NCI-H2107 treated with DMSO at 0.1 percent for 48 hours (cell line): ENCODE data around the gene FNTB.
"Not testable (repeated sequence)": the region's sequence is repeated elsewhere in the genome, so short reads cannot be mapped to it uniquely, and the experiment has no call there.

Experiments
- DNase-seq: peaks from one replicate; lab custom pipeline; 2025; ENCODE audit not compliant: unreplicated experiment; lab: John Stamatoyannopoulos, UW

Gene FNTB

DNA sequence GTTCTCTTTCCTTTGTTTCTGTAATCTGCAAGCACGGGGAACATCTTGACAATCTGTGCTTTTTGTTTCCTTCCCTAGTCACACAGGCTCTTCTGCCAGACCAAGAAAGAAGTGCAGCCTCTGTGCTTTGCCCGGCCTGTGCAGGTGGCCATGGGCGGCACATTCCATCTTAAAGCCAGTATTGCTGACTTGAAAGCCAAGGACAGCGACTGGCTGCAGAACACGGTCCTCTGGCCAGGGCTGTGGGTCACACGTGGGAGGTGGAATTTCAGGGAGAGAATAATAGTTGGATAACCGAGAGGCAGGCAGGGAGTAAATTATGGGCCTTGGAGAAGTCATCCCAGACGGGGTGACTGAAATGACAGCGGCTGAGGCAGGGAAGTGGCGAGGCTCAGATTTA, 24.8 kb downstream of the FNTB start:
- DNase-seq, result no peak

DNA sequence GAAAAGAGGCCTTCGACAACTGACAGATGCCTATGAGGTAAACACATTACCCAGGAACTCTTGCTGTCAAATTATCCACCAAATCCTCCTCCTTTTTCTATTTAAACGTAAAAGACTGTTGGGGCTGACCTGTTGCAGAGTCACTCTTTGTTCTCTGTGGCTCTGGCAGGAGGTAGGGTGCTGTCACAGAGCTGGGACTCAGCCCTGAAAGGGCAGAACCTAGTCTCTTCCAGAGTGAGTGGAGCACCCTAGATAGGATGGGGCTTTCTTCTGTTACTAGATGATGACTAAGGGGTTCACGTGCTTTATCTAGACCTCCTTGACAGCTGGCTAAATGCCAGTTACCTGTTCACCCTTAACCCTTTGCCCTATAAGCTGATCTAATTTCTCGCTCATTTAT, 25.7 kb downstream of the FNTB start:
- DNase-seq, result no peak

DNA sequence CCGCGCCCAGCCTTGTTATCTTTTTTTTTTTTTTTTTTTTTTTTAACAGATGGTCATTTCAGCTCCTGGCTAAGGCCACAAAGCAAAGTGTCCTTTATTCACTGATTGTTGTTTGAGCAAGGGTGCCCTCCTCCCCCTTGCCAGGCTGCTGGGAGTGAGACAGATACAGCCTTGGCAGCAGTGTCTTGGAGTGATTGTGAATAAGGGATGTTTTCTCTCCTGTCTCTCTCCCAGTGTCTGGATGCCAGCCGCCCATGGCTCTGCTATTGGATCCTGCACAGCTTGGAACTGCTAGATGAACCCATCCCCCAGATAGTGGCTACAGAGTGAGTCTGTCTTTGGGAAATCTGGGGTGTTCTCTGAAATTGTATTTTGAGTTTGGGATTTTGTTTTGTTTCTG, 28.7 kb downstream of the FNTB start:
- no peak for DNase-seq

DNA sequence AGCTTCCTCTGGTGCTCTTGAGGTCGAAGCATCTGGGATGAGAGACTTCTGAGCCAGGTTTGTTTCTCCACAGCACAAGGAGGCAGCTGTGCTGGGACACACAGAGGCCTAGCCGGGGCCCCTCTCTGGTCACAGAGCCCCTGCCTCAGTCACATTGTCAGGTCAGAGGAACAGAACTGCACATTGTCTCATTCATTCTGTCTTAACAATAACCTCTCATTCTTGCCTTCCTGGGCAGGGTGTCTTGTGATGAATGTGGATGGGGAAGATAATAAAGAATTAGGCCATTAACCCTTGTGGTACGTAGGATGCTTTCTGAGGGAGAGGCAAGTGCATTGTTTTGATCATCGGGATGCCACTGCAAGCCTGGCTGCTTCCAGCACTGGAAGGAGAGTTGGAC, 29.8 kb downstream of the FNTB start:
- DNase-seq, result no peak

DNA sequence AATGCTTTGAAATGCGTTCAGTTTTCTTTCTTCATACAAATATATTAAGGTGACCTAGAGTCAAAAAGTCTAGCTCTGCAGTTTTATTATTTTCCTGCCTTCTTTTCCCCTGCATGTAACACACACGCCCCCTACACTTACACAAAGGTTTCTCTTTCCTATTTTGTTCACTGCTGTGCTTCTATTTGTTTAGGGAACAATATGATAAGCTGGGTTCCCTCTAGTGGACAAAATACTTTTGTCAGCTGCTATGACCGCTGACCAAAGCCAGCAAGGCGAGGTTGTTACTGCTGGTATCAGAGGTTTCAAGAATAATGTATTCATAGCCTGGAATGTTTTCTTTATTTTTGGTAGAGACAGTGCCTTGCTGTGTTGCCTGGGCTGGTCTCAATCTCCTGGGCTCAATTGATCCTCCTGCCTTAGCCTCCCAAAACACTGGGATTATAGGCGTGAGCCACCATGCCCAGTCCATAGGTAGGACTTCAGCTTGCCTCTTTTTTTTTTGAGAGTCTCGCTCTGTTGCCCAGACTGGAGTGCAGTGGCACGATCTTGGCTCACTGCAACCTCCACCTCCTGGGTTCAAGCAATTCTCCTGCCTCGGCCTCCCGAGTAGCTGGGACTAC, 33.4 kb downstream of the FNTB start:
- peak; percentile 81 for DNase-seq

DNA sequence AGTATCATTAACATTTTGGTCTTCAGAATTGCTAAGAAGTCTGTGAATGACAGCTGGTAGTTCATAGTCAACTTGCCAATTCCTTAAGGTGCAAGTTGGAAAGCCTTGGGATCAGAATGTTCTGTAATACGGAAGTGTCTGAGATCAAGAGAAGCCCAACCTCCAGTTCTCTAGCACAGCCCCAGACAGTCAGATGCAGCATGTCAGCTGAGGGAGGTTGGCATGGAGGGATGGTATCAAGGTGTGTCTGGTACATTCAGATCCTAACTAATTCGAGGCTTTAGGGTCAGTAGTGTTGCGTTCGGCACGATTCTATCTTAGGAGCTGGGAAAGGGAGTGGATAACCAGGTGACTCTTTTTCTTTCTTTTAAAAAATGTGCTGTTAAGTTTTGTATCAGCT, 38.3 kb downstream of the FNTB start:
- DNase-seq, result no peak

DNA sequence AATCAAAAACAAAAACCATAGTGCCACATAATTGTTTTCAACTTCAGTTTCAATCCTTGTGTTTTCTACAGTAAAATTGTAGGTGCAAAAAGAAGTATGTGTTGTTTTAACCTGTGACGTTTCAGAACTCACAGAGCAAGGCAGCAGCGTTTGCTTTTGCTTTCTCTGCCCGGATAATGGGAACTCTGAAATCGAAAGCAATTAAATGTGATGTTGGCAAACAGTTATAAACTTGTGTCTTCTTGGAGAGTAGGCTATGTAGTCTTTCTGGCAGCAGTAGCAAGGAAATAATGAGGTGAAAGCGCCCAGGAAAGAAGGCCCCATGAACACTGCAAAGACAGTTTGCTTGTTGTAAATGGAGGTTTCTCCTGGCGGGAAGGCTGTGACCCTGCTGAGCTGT, 39.1 kb downstream of the FNTB start:
- no peak for DNase-seq

DNA sequence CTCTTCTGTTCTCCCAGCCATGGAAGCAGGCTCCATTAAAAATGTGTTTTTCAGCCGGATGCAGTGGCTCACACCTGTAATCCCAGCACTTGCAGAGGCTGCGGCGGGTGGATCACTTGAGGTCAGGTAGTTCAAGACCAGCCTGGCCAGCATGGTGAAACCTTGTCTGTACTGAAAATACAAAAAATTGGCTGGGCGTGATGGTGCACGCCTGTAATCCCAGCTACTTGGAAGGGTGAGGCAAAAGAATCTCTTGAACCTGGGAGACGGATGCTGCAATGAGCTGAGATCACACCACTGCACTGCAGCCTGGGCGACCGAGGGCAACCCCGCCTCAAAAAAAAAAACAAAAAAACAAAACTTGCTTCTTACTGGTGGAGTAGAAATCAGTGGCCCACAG, 39.8 kb downstream of the FNTB start:
- DNase-seq, result no peak

DNA sequence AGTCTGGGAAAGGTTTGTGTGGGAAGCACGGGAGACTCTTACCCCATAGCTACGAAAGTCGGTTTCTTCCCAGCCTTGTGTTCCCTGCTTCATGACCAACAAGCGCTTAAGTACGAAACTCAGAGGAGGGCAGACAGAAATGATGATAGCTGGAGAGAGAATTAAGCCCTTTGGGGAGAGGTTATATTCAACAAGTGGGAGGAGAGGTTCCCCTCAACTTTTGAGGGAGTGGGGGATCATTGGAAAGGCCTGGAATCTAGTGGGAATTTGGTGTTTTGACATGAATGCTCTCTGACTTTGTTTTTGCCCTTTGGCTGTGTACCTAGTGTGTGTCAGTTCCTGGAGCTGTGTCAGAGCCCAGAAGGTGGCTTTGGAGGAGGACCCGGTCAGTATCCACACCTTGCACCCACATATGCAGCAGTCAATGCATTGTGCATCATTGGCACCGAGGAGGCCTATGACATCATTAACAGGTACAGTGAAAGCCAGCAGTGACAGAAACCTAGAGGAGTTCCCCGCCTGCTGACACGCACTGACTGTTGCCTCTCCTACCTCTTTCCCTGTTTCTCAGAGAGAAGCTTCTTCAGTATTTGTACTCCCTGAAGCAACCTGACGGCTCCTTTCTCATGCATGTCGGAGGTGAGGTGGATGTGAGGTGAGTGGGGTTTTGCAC, 40.6 kb downstream of the FNTB start:
- DNase-seq, result no peak

DNA sequence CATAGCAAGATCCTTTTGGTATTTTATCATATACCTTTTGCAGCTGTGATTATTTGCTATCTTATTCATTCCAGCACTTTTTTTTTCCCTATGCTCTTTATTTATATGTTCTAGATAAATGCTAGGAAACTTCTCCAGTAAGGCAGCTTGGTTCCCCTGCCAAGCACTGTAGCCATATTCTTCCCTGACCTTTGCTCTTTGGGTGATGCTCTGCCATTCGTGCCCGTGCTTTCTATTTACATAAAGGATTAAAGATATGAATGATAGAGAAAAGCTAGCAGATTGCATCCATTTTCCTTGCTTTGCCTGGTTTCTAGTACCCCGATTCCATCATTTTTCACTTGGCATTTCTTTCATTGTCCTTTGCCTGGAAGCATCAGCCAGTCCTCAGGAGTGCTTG, 42.2 kb downstream of the FNTB start:
- no peak for DNase-seq

DNA sequence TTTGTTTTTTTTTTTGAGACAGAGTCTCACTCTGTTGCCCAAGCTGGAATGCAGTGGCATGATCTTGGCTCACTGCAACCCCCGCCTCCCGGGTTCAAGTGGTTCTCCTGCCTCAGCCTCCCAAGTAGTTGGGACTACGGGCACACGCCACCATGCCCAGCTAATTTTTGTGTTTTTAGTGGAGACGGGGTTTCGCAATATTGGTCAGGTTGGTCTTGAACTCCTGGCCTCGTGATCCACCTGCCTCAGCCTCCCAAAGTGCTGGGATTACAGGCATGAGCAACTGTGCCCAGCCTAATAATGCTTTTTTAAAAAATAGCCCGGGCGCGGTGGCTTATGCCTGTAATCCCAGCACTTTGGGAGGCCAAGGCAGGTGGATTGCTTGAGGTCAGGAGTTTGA, 44.6 kb downstream of the FNTB start:
- DNase-seq, result not testable (repeated sequence)

DNA sequence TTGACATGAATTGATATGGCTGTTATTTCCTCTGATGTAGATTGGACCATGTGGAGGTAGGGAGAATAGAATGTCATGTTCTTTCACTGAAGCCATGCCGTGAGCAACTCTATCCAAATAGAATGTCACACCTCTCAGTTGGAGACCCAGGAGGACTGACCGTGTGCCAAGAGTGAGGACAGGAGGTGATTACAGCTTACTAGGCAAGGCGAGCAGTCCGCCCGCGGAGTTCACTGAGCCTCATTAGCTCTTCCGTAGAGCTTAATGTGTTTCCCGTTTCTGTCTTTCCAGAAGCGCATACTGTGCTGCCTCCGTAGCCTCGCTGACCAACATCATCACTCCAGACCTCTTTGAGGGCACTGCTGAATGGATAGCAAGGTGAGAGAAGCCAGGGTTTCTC, 45.6 kb downstream of the FNTB start:
- DNase-seq, result no peak

DNA sequence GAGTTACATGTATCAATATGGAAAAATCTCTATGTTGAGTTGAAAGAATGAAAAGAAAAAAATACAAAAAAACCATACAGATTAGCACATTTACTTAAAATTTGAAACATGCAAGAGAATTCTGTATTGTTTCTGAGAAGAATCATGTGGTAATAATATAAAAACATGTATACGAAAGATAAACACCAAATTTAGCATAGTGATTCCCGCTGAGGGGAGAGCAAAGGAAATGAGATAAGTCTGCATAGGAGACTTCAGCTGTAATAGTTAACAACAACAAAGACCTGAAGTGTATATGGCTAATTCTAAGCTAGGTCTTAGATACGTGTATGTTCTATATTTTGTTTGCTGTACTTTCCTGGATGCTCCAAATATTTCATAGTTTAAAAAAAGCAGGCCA, 46.5 kb downstream of the FNTB start:
- DNase-seq, result no peak

DNA sequence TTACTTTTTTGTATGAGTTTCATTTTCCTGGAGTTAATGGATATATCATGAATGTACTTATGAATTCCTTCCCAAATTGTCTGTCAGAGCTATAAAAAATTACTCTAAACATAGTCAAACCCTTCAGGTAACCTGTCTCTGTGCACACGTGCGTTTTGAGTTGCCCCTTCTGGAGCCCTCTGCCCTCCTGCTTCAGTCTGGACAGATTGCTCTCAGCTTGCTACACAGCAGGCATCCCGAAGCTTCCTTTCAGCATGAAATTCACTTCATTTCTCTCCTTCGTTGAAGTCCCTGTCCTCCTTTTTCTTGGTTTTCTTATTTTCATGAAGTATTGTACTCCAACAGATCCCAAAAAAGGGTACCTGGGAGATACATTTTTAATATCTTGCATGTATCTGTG, 47.3 kb downstream of the FNTB start:
- DNase-seq, result no peak

DNA sequence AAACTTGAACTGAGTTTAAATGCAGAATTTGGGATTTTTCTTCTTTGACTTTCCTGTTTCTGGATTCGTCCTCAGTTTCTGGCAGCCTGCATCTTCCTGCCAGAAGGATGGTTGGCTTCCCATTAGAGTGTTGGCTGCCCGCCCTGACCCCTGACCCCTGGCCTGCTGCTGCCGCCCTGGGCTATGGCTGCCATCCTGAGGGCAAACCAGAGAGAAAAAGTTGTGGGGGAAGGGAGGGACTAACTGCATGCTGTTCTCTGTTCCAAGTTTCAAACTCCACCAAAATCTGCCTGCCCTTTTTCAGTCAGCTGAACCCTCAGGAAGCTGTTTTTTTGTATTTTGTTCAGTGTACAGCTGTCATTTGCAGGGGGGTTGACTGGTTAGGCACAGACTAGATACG, 48.4 kb downstream of the FNTB start:
- no peak for DNase-seq

DNA sequence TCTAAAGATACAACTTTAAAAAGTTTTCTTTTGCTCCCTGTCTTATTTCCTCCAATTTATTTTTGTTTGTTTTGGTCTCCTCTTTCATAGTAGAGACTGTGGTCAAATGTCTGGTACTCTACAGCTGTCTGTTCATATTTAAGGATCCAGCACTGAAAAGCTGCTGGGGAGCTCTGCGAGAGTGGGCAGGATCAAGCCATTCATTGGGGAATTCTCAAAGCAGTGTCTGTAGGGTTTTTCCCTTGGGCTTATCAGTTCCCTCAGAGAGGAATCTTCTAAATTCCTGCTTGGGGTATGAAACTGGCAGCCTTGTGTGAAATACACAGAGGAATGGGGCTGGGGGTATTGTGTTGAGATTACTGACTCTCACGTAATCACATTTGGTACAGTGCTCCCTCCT, 52.3 kb downstream of the FNTB start:
- no peak for DNase-seq

DNA sequence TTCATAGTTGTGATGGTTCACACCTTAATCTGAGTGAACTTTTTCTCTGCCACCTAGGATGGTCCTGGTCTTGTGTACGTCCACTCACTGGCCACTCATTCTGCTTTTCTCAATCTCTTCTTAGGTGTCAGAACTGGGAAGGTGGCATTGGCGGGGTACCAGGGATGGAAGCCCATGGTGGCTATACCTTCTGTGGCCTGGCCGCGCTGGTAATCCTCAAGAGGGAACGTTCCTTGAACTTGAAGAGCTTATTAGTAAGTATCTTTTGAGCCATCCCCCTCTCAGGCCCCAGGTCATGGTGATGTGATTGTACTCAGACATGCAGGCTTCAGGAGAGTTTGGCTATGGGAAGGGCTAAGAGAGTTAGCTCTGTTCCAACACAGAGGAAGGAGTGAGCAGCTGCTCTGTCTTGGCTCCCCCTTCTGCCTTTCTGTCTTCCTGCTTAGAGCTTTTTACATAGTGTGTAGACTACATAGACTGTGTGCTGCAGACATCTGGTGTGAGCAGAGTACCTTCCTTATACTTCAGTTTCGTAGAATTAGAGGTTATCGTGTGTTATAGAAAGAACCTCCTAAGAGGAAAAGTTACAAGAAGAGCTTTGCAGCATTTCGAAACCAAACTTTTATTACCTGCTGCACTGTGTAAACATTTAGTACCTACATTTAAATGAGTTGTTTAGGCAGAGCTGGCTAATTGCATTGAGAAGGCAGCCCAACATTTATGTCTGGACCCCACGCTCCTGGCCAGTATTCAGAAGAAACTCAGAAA, 54.2 kb downstream of the FNTB start:
- no peak for DNase-seq

DNA sequence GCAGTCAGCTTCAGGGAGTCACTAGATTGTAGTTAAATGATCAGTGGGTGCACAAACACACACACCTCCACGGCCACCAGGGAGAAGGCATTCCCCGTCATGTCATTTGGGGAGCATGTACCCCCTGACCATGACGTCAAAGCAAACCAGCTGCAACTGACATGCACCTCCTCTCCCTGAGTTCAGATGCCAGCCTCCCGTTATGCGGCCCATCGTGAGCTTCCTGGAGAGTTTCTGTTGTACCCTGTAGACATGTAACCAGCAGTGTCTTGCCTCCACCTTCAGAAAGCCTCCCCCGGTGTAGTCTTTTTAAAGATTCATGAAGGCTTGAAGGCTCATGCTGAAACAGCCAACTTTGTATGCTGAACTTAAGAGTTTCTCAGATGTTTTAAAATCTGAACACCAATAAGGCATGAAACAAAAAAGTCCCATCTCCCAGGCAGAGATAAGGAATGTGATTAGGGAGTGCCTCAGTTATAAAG, 54.8 kb downstream of the FNTB start:
- DNase-seq, result no peak

DNA sequence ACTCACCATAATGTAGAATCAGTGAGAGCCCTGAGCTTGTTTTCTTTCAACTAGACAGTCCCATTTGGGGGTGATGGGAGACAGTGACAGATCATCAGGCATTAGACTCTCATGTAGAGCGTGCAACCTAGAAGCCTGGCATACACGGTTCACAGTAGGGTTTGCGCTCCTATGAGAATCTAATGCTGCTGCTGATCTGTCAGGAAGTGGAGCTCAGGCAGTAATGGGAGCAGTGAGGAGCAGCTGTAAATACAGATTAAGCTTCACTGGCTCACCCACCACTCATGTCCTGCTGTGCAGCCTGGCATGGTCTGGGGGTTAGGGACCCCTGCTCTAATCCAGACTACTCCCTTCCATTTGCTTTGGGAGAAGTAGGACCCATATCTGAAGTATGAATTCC, 55.6 kb downstream of the FNTB start:
- no peak for DNase-seq

DNA sequence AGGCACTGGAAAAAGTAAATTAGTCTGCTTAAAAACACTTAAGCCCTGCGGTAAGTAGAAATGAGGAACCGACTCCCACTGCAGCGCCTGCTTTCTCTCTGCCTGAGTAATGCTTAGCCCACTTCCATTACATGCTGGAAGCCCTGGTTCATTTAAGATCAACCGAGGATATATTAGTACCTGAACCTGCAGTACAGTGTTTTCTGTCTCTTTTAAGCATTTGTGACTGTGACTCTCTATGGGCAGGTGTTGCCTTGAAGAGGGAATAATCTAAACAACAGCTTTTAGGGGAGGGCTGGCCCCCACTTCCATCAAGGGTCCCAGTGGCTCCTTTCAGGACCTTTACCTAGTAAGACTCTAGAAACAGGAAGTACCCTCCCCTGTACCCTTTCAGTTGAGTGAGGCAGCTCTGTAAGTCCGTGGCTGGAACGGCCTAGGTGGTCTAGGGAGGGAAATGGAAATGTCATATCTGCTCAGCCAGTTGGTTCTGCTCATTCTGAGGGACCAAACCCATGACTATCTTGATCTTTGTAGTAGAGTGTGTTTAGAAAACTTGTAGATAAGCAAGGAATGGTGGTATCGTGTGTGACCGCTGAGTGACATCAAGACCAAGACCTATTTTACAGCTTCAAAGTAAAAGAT, 56.2 kb downstream of the FNTB start:
- no peak for DNase-seq

DNA sequence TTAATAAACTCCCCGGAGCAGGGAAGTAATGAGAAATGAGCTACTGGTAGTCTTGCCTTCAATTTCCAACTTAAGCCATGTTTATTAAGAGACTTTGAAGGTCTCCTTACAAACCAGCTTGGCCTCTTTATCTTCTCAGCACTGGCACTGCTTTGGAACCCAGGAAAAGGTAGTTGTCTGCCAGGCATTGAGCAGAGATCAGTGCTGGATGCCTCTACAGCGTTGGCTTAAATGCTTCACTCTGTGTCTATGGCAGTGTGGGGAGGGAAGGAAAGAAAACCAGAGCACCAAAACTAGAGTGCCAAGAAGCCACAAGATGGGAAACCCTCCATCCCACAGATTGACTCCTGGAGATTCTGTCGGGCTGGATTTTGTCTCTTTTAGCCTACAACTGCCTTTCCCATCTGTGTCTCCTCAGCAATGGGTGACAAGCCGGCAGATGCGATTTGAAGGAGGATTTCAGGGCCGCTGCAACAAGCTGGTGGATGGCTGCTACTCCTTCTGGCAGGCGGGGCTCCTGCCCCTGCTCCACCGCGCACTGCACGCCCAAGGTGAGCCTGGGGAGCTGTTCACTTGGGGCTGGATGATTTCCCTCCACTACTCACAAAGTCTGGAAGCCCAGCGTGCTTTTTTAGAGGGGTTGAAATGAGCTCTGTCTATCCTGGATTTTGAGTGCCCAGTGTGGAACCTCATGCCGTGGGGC, 57.3 kb downstream of the FNTB start:
- no peak for DNase-seq
